HepG2 (cell line): ENCODE results near the gene PITRM1. TPM values are rescaled to one million over a fixed set of nuclear protein-coding genes. Genes with fewer than 3 reads are reported as not detected.

ENCODE experiments used
- ATAC-seq: fragments of 200-7000 bp; cut with Tn5 transposase; 3 replicates; pipeline ENCODE4 v1.9.1; 2020; ENCODE audit warnings: mild to moderate bottlenecking, moderate library complexity
- BruUV-seq: library from RNA; stranded (reverse); fragments of 400-500 nt; replicated peaks from 2 replicates; lab custom pipeline; 2021; lab: Mats Ljungman, UMichigan
- CTCF ChIA-PET: fragments of 300-600 bp; formaldehyde crosslinking; extraction: SDS; loops from one replicate; lab custom pipeline; 2021; ENCODE audit warnings: low total read pairs, inconsistent platforms, low intra/inter-chr PET ratio; lab: Yijun Ruan, JAX
- POLR2A ChIA-PET: fragments of 350-600 bp; sonication (Branson Sonifier 250); formaldehyde crosslinking; loops from one replicate; lab custom pipeline; 2020; ENCODE audit warnings: antibody characterized with exemption, inconsistent platforms; lab: Yijun Ruan, JAX
- DNase-seq: peaks from one replicate; pipeline ENCODE4 v3.0.0-alpha.2; 2015; ENCODE audit warnings: low spot score
- FAIRE-seq: peaks from 3 replicates; lab custom pipeline; 2011; peaks lifted over from hg19 to GRCh38; lab: Jason Lieb, UNC
- H2AFZ ChIP-seq: one replicate; pipeline ENCODE4 v1.6.1; 2011; ENCODE audit warnings: low read length, inconsistent platforms
- H3K27ac ChIP-seq: fragments of 300-600 bp; 3 replicates; pipeline ENCODE4 v1.8.0; 2011; ENCODE audit warnings: mixed run types, mild to moderate bottlenecking, mixed read lengths, low read length, inconsistent platforms; ENCODE audit not compliant: insufficient read depth; ENCODE audit errors: extremely low read length
- H3K27me3 ChIP-seq, 2 experiments: fragments of 200-600 bp in 1 of 2; 2 replicates in 1 of 2; 3 replicates in 1 of 2; pipeline versions ENCODE4 v1.6.0 to v1.8.0; 2011; ENCODE audit warnings: low read length in 2 of 2, mild to moderate bottlenecking in 2 of 2, moderate library complexity in 2 of 2, inconsistent platforms in 1 of 2; ENCODE audit not compliant: insufficient read depth in 2 of 2, control insufficient read depth in 1 of 2
- H3K36me3 ChIP-seq, 2 experiments: fragments of 200-600 bp in 1 of 2; replicated peaks in 1 of 2; 2 replicates in 1 of 2; 3 replicates in 1 of 2; pipeline versions ENCODE4 v1.5.1 to v1.8.0; 2011; ENCODE audit warnings: low read length in 2 of 2, inconsistent platforms in 1 of 2; ENCODE audit not compliant: insufficient read depth in 2 of 2, control insufficient read depth in 1 of 2
- H3K4me1 ChIP-seq: 2 replicates; pipeline ENCODE4 v1.5.1; 2012; ENCODE audit warnings: low read length, inconsistent platforms; ENCODE audit not compliant: insufficient read depth
- H3K4me2 ChIP-seq: 2 replicates; pipeline ENCODE4 v1.6.0; 2011; ENCODE audit warnings: low read depth, low read length, inconsistent platforms
- H3K4me3 ChIP-seq, 3 experiments: fragments of 200-600 bp in 1 of 3; sonication (generic), shearing (Covaris generic) in 1 of 3; replicated peaks in 1 of 3; 2 replicates each; pipeline ENCODE4 v1.5.1; 2011 to 2016; ENCODE audit warnings: low read length in 3 of 3, inconsistent platforms in 2 of 3, low read depth in 2 of 3, mild to moderate bottlenecking in 2 of 3, control low read depth in 1 of 3, mixed read lengths in 1 of 3; ENCODE audit not compliant: insufficient read depth in 1 of 3
- H3K79me2 ChIP-seq: one replicate; pipeline ENCODE4 v1.6.1; 2011; ENCODE audit warnings: low read length, inconsistent platforms; ENCODE audit not compliant: insufficient read depth
- H3K9ac ChIP-seq: 2 replicates; pipeline ENCODE4 v1.6.0; 2011; ENCODE audit warnings: mild to moderate bottlenecking, low read depth, low read length, inconsistent platforms; ENCODE audit not compliant: insufficient read depth
- H3K9me3 ChIP-seq: 2 replicates; pipeline ENCODE4 v1.5.1; 2012; ENCODE audit warnings: mild to moderate bottlenecking, low read length
- H4K20me1 ChIP-seq: 2 replicates; pipeline ENCODE4 v1.6.0; 2011; ENCODE audit warnings: inconsistent platforms, mild to moderate bottlenecking, low read length, moderate library complexity; ENCODE audit not compliant: insufficient read depth
- AHR ChIP-seq: IDR thresholded peaks from 2 replicates; pipeline ENCODE4 v1.6.1; 2018; ENCODE audit warnings: missing genetic modification reagents, missing compliant biosample characterization
- CBX5 ChIP-seq: sonication (generic); formaldehyde crosslinking; IDR thresholded peaks from 2 replicates; pipeline ENCODE4 v1.4.0; 2020; ENCODE audit warnings: missing genetic modification reagents, borderline replicate concordance
- CENPT ChIP-seq: sonication (generic); formaldehyde crosslinking; IDR thresholded peaks from 2 replicates; pipeline ENCODE4 v1.8.0; 2022; ENCODE audit warnings: low read depth, mild to moderate bottlenecking, moderate library complexity, missing genetic modification reagents
- FOXM1 ChIP-seq: sonication (generic); formaldehyde crosslinking; IDR thresholded peaks from 2 replicates; pipeline ENCODE4 v1.5.0; 2020; ENCODE audit warnings: missing genetic modification reagents
- REST ChIP-seq, 2 experiments: IDR thresholded peaks; 2 replicates each; pipeline ENCODE4 v1.6.1; 2011 to 2012; ENCODE audit warnings: low read length in 2 of 2, borderline replicate concordance in 1 of 2, low read depth in 1 of 2, mild to moderate bottlenecking in 1 of 2, moderate library complexity in 1 of 2
- SALL1 ChIP-seq: sonication (generic); formaldehyde crosslinking; IDR thresholded peaks from 2 replicates; pipeline ENCODE4 v1.8.0; 2022; ENCODE audit warnings: mild to moderate bottlenecking, missing genetic modification reagents
- TIGD3 ChIP-seq: sonication (generic); formaldehyde crosslinking; IDR thresholded peaks from 2 replicates; pipeline ENCODE4 v1.5.1; 2020; ENCODE audit warnings: mild to moderate bottlenecking, missing genetic modification reagents, borderline replicate concordance
- ZBTB7A ChIP-seq: sonication (generic); formaldehyde crosslinking; IDR thresholded peaks from 2 replicates; pipeline ENCODE4 v1.8.0; 2022; ENCODE audit warnings: mild to moderate bottlenecking, missing genetic modification reagents
- ZNF724P ChIP-seq: sonication (generic); formaldehyde crosslinking; IDR thresholded peaks from 2 replicates; pipeline ENCODE4 v1.8.0; 2022; ENCODE audit warnings: missing genetic modification reagents, borderline replicate concordance
- WGBS: methylation state at CpG from one replicate; pipeline ENCODE4 v1.1.6; 2017; ENCODE audit warnings: low lambda C conversion rate; 5-methylcytosine and 5-hydroxymethylcytosine counted together
- in situ Hi-C: cut with HindIII; loops from 2 replicates; pipeline ENCODE4 v1.10.0; 2017; ENCODE audit warnings: low pct_unique_long_range_greater_than_20kb; ENCODE audit not compliant: extremely low pct_ligation_motif_present
- intact Hi-C: fragments of 100-400 bp; cut with micrococcal nuclease; formaldehyde crosslinking; loops from one replicate; pipeline ENCODE4 v1.10.0; 2022; ENCODE audit not compliant: unreplicated experiment
- polyA plus RNA-seq, 8 experiments: library from polyadenylated mRNA; depleted of rRNA in 3 of 8; stranded (reverse) in 7 of 8; unstranded in 1 of 8; fragments of >200 nt; fragmentation: Illumina TruSeq in 4 of 8; extraction: Trizol in 4 of 8; gene quantifications; 2 replicates each; pipeline versions ENCODE4 v1.2.1 to v1.2.3, GENCODE V29; 2011 to 2016; ENCODE audit warnings: low read depth in 4 of 8, missing spikeins in 1 of 8, mixed read lengths in 1 of 8; ENCODE audit not compliant: insufficient read depth in 1 of 8
- total RNA-seq, 5 experiments: library from RNA; depleted of rRNA; stranded (reverse); fragments of >200 nt; fragmentation: Illumina TruSeq; extraction: Trizol; gene quantifications; 2 replicates each; pipeline ENCODE4 v1.2.3, GENCODE V29; 2016; ENCODE audit warnings: low read depth in 1 of 5
- TF ChIP-seq, protein P1 (sequence below): sonication (generic); formaldehyde crosslinking; IDR thresholded peaks from 2 replicates; pipeline ENCODE4 v1.5.0; 2020; ENCODE audit warnings: missing genetic modification reagents

PITRM1 gene
- total and polyA plus RNA-seq, 2 of the 13 experiments (the other 11 are each of a cell fraction or from before 2014, with no cell fraction given): 16.4 to 29.0 TPM

GRCh38 chr10:3107426-3107961 lies 65.1 kb downstream of the PITRM1 start:
- Histone ChIP-seq H3K79me2 (no peaks in the 10 kb centered on the region), H3K4me2 (no peak overlapping the region), H3K27ac (no peak overlapping the region), H3K9ac (no peak overlapping the region), H3K27me3 (no peaks in the 10 kb centered on the region), H3K4me3 (no peak overlapping the region), H2AFZ (no peak overlapping the region), H3K36me3 (no peaks in the 10 kb centered on the region), H4K20me1 (0 out of 2 replicates have a peak, but pooled peaks cover 2% of the 10 kb centered on the region), H3K9me3 (no peaks in the 10 kb centered on the region), H3K4me1 (peaks cover 8% of the 10 kb centered on the region; the same call in 1 of the 2 replicates)
- TF ChIP-seq AHR (CRISPR knock-in tag) (no peak), REST (IDR thresholded peaks at IDR 0.05; ENCODE audit: borderline replicate concordance in 1 of 2, low read depth in 1 of 2, low read length in 2 of 2) (no peak), CENPT (CRISPR knock-in tag) (no peak), ZBTB7A (no peak), ZNF724P (CRISPR knock-in tag) (no peak), CBX5 (CRISPR knock-in tag) (no peak), TIGD3 (CRISPR knock-in tag) (no peak), SALL1 (CRISPR knock-in tag) (no peak), FOXM1 (CRISPR knock-in tag) (no peak)
- TF ChIP-seq, protein P1, sequence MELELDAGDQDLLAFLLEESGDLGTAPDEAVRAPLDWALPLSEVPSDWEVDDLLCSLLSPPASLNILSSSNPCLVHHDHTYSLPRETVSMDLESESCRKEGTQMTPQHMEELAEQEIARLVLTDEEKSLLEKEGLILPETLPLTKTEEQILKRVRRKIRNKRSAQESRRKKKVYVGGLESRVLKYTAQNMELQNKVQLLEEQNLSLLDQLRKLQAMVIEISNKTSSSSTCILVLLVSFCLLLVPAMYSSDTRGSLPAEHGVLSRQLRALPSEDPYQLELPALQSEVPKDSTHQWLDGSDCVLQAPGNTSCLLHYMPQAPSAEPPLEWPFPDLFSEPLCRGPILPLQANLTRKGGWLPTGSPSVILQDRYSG (CRISPR knock-in tag): no peak
- no TSS peak for BruUV-seq
- CTCF ChIA-PET: no interaction called here
- POLR2A ChIA-PET: no interaction called here
- 84% methylated on average over 20 of the region's 22 CpGs for WGBS
- in situ Hi-C loops: no loop called here
- intact Hi-C loops: no loop called here
- DNase-seq (no peak), ATAC-seq (no peak), FAIRE-seq (no peak)
